ENCODE results near the gene TMEM214.
"Not testable (repeated sequence)": the region's sequence is repeated elsewhere in the genome, so short reads cannot be mapped to it uniquely, and the experiment has no call there.

TMEM214 gene

GRCh38 chr2:27071990-27072830, 39.4 kb downstream of the TMEM214 start:
- no peak for DNase-seq (ENCODE audit: low read depth)
- H3K4me3 ChIP-seq (ENCODE audit: low read depth, low read length) = peak overlapping the region; percentile 88
- no peak for TF ChIP-seq CTCF (IDR thresholded peaks at IDR 0.05; ENCODE audit: control insufficient read depth, extremely low read depth, insufficient read depth)

GRCh38 chr2:27072920-27073319, 40.2 kb downstream of the TMEM214 start:
- DNase-seq (ENCODE audit: low read depth) = no peak
- no peak overlapping the region for H3K4me3 ChIP-seq (ENCODE audit: low read depth, low read length)
- TF ChIP-seq CTCF (IDR thresholded peaks at IDR 0.05; ENCODE audit: control insufficient read depth, extremely low read depth, insufficient read depth) = no peak

GRCh38 chr2:27073782-27074181, 41.0 kb downstream of the TMEM214 start:
- TF ChIP-seq CTCF (IDR thresholded peaks at IDR 0.05; ENCODE audit: control insufficient read depth, extremely low read depth, insufficient read depth) = no peak
- H3K4me3 ChIP-seq (ENCODE audit: low read depth, low read length) = no peak overlapping the region

GRCh38 chr2:27074738-27075565, 42.2 kb downstream of the TMEM214 start:
- DNase-seq (ENCODE audit: low read depth) = no peak
- no peak overlapping the region for H3K4me3 ChIP-seq (ENCODE audit: low read depth, low read length)
- TF ChIP-seq CTCF (IDR thresholded peaks at IDR 0.05; ENCODE audit: control insufficient read depth, extremely low read depth, insufficient read depth) = no peak

More at GRCh38 chr2:27073782-27074181, 41.0 kb downstream of the TMEM214 start:
- DNase-seq (ENCODE audit: low read depth) = no peak

- H3K4me3 ChIP-seq (ENCODE audit: low read depth, low read length); DNase-seq (ENCODE audit: low read depth): not testable (repeated sequence)
These were observed 42.8 kb downstream of the TMEM214 start for GRCh38 chr2:27075566-27075871.

- no peak overlapping the region for H3K4me3 ChIP-seq (ENCODE audit: low read depth, low read length)
- DNase-seq (ENCODE audit: low read depth) = no peak
- no peak for TF ChIP-seq CTCF (IDR thresholded peaks at IDR 0.05; ENCODE audit: control insufficient read depth, extremely low read depth, insufficient read depth)
These were observed 43.6 kb downstream of the TMEM214 start for GRCh38 chr2:27076323-27076722.

- no peak for DNase-seq (ENCODE audit: low read depth)
- no peak overlapping the region for H3K4me3 ChIP-seq (ENCODE audit: low read depth, low read length)
- no peak for TF ChIP-seq CTCF (IDR thresholded peaks at IDR 0.05; ENCODE audit: control insufficient read depth, extremely low read depth, insufficient read depth)
These were observed 44.5 kb downstream of the TMEM214 start for GRCh38 chr2:27077231-27077630.
